ENCODE data around the gene METTL25B.

Gene METTL25B

GRCh38 chr1:156692925-156693847 is 35.1 kb upstream of the METTL25B start:
- TF ChIP-seq CTCF (IDR thresholded peaks at IDR 0.05; ENCODE audit: low read depth, low read length), result no peak
- H3K4me3 ChIP-seq (replicated peaks in 1 of 2; ENCODE audit: low read depth in 2 of 2, low read length in 2 of 2), result no peak overlapping the region

DNA sequence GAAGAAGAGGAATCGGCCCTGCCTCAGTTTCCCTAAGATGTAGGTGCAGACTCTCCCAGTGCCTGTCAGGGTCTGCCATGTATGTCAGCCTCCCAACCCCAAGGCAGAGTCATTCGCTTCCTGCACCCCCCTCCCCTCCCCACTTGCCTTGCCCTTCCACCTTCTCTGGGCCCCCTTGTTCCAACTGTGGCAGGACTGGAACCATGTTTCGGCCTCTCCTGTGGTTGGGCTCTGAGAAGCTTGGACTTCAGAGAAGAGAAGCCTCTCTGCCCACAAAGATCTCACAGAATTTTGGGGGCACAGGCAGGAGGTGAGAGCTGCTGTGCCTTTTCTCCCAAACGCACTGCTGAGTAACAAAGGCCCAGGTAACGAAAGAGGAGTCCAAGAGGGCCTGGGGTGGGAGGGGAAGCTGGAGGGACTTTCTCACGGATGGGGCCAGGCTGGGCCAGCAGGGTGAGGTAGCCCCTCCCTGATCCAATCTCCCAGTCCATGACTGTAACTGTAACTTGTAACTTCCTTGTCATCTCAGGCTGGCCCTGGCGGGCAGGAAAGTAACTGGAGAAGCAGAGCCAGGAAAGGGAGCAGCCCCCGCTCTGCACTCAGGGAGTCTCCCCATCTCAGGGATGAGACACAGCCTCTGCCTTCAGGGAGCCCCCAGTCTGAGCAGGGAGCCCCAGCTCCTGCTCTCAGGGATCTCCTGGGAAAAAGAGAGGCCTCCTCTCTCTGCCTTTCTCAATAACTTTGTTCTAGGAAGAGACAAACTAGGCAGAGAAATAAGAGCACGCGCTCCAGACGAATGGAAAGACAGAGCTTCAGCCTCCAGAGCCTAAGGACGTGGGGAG is 34.2 kb upstream of the METTL25B start:
- DNase-seq (ENCODE audit: low read depth in 2 of 2), result no peak

More at GRCh38 chr1:156692925-156693847, 35.1 kb upstream of the METTL25B start:
- DNase-seq (ENCODE audit: low read depth in 2 of 2), result no peak

GRCh38 chr1:156694690-156694962 is 33.6 kb upstream of the METTL25B start:
- DNase-seq (ENCODE audit: low read depth in 2 of 2), result no peak
- no peak for TF ChIP-seq CTCF (IDR thresholded peaks at IDR 0.05; ENCODE audit: low read depth, low read length)
- H3K4me3 ChIP-seq (replicated peaks in 1 of 2; ENCODE audit: low read depth in 2 of 2, low read length in 2 of 2), result no peak overlapping the region

More for the DNA sequence above, 34.2 kb upstream of the METTL25B start:
- H3K4me3 ChIP-seq (replicated peaks in 1 of 2; ENCODE audit: low read depth in 2 of 2, low read length in 2 of 2), result no peak overlapping the region
- no peak for TF ChIP-seq CTCF (IDR thresholded peaks at IDR 0.05; ENCODE audit: low read depth, low read length)

GRCh38 chr1:156696755-156697154 is 31.5 kb upstream of the METTL25B start:
- no peak for DNase-seq (ENCODE audit: low read depth in 2 of 2)
- no peak overlapping the region for H3K4me3 ChIP-seq (replicated peaks in 1 of 2; ENCODE audit: low read depth in 2 of 2, low read length in 2 of 2)
- TF ChIP-seq CTCF (IDR thresholded peaks at IDR 0.05; ENCODE audit: low read depth, low read length), result no peak

GRCh38 chr1:156697481-156697880 is 30.8 kb upstream of the METTL25B start:
- no peak overlapping the region for H3K4me3 ChIP-seq (replicated peaks in 1 of 2; ENCODE audit: low read depth in 2 of 2, low read length in 2 of 2)
- no peak for TF ChIP-seq CTCF (IDR thresholded peaks at IDR 0.05; ENCODE audit: low read depth, low read length)
- DNase-seq (ENCODE audit: low read depth in 2 of 2), result no peak

DNA sequence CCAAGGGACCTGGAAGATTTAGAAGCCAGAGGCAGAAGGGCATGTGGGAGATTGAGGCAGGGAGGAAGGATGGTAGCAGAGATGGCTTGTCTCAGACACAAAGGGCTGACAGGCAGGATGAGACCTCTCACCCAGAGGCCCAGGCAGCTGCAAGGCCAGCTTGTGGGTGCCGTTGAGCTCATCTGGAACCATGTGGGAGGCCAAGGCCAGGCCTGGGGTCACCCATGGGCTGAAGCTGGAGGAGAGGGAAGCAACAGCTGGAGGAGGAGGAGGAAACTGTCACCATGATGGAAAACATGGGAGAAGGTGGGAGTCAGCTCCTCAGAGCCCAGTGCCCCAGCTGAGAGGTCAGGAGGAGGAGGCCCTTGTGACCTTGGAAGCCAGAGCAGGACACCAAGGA is 29.3 kb upstream of the METTL25B start:
- no peak for DNase-seq (ENCODE audit: low read depth in 2 of 2)
- no peak overlapping the region for H3K4me3 ChIP-seq (replicated peaks in 1 of 2; ENCODE audit: low read depth in 2 of 2, low read length in 2 of 2)
- TF ChIP-seq CTCF (IDR thresholded peaks at IDR 0.05; ENCODE audit: low read depth, low read length), result no peak

Data from cardiac fibroblast (primary cell).